ENCODE results near the gene ADGRD2.

The ADGRD2 gene

GRCh38 chr9:124436320-124436719 is 13.9 kb upstream of the ADGRD2 start:
- no peak for DNase-seq (ENCODE audit: low read depth)

DNA sequence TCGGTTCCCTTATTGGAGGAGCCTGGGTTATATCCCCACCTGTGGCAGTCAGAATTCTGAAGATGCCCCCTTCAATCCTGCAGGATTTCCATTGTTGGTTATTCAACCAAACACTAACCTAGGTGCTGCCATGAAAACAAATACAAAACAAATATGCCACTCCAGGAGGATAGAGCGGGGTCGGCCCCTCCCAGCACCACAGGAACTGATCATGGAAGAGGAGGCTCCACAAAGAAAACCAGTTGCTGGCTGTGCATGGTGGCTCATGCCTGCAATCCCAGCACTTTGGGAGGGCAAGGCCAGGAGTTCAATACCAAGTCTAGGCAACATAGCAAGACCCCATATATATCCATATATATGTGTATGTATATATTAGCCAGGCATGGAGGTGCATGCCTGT is 13.2 kb upstream of the ADGRD2 start:
- no peak for DNase-seq (ENCODE audit: low read depth)

- no peak for DNase-seq (ENCODE audit: low read depth)
These were observed 12.2 kb upstream of the ADGRD2 start for GRCh38 chr9:124438091-124438490.

DNA sequence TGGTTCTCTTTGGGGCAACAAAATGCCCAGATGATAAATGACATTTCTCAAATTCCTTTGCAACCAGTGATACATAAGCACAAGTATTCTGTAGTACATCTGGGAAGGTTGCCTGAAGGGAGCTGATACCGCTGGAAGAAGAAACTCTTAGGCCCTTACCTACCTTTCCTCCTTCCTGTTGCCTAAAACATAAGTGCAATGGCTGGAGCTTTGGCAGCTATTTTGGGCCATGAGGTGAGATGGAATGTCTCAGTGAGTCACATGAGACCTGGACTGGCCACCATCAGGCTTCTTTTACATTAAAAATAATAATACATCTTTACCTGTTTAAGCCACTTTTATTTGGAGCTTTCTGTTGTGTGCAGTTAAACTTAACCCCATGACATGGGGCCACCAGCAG is 11.2 kb upstream of the ADGRD2 start:
- no peak for DNase-seq (ENCODE audit: low read depth)

GRCh38 chr9:124439686-124440243 is 10.5 kb upstream of the ADGRD2 start:
- DNase-seq (ENCODE audit: low read depth): no peak

GRCh38 chr9:124440786-124441185 is 9.5 kb upstream of the ADGRD2 start:
- DNase-seq (ENCODE audit: low read depth): no peak

- DNase-seq (ENCODE audit: low read depth): no peak
These were observed 9.0 kb upstream of the ADGRD2 start for GRCh38 chr9:124441291-124441690.

DNA sequence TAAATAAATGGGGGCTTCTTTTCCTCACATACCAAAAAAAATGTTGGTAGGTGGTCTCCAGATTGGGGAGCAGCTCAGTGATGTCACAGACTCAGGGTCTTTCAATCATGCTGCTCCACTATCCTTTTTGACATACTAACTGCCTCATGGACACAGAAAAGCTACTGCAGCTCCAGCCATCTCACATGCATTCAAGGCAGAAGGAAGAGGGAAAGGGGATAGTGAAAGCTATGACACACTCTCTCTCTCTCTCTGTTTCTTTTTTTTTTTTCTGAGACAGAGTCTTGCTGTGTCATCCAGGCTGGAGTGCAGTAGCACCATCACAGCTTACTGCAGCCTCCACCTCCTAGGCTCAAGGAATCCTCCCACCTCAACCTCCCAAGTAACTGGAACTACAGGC is 7.9 kb upstream of the ADGRD2 start:
- DNase-seq (ENCODE audit: low read depth): no peak

- no peak for DNase-seq (ENCODE audit: low read depth)
These were observed 7.4 kb upstream of the ADGRD2 start for GRCh38 chr9:124442826-124443225.

GRCh38 chr9:124443625-124444024 is 6.6 kb upstream of the ADGRD2 start:
- no peak for DNase-seq (ENCODE audit: low read depth)

GRCh38 chr9:124444166-124444565 is 6.1 kb upstream of the ADGRD2 start:
- DNase-seq (ENCODE audit: low read depth): no peak

GRCh38 chr9:124447297-124447661 is 3.0 kb upstream of the ADGRD2 start:
- DNase-seq (ENCODE audit: low read depth): no peak

DNA sequence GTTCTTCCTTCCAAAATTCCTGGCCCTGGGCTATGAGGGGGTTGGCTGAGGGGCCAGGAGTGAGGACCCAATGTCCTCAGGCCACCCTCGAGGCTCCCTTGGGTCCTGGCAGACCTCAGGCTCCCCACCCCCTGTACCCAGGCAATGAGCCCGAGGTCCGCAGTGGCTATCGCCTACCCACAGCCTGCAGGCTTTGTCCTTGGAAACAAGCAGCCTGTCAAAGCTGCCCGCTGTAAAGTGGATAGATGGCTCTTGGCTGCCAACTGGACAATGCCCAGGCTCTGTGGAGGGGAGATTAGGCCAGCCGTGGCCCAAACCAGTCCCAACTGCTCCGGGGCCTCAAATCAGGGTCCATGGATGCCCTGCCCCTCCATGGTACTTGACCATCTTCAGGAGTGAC is 2.2 kb upstream of the ADGRD2 start:
- no peak for DNase-seq (ENCODE audit: low read depth)

DNA sequence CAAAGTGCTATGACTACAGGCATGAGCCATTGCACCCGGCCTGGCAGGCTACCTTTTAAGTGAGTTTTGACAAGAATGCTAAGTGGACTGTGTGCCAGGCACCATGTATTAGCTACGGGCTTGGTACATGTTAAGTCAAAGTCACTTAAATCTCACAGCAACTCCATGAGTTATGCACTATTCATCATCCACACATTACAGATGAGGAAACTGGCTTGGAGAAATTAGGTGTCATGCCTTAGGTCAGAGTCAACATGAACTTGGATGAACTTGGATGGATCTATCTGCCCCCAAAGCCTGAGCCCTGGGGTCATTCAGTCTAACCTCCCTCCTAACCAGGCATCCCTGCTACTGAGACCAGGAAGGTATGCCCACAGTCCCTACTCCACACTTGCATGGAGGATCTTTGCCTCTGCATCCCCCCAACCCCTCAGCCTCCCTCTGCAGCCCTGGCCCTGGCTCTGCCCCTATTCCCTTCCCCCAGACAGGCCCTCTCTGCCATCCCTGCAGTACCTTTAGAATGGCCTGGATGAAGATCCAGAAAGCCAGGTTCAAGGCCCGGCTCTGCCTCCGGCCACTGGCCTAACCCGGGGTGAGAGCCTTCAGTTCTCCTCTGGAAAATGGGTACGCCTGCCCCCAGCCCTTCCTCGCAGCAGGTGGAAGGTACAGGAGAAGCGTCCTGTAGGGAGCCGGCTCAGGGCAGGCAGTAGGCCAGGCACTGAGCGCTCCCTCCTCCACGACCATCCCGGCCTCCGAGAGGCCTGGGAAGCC is 685 bp upstream of the ADGRD2 start:
- DNase-seq (ENCODE audit: low read depth): no peak

DNA sequence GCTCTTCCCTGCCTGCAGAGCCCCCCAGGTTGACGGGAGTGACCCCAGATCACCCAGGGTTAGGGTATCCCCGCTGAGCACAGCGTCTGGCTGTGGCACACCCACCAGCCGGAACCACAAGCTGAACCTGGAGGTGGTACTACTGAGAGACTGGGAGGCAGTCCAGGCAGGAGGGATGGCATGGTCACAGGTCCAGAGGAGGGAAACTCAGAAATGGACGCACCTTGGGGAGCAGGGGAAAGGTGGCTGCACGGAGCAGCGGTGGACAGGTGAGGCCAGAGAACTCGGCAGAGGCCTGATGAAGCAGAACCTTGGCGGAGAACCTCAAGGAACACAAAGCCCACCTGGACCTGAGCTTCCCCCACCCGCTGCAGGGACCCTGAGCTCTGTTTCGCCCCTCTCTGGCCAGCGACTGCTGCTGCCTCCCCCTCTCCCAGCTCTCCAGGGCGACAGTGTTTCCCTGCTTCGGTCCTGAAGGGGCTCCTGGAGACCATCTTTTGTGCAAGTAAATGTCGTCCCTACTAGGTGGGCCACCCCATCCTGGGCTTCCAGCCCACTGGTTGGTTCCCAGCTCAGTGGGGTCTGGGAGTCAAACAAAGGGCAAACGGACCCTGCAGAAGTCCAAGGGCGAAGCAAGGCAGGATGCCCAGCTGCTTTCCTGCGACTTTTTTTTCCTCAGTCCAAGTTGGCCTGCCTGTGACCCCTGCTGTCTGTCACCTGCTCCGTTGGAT is 845 bp downstream of the ADGRD2 start:
- DNase-seq (ENCODE audit: low read depth): no peak

DNA sequence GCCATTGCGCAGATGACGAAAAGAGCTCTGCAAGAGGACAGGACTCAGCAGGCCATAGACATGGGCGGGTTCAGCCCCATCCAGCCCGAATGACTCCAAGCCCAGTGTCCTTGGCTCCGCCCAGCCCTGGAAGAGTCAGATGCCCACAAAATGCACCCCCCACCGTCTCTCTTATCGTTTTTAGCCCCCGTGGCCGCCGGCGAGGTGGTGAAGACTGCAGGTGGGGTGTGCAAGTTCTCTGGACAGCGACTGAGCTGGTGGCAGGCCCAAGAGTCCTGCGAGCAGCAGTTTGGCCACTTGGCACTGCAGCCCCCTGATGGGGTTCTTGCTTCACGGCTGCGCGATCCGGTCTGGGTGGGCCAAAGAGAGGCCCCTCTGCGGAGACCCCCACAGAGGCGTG is 2.1 kb downstream of the ADGRD2 start:
- no peak for DNase-seq (ENCODE audit: low read depth)

- DNase-seq (ENCODE audit: low read depth): no peak
These were observed 2.8 kb downstream of the ADGRD2 start for GRCh38 chr9:124452841-124453585.

DNA sequence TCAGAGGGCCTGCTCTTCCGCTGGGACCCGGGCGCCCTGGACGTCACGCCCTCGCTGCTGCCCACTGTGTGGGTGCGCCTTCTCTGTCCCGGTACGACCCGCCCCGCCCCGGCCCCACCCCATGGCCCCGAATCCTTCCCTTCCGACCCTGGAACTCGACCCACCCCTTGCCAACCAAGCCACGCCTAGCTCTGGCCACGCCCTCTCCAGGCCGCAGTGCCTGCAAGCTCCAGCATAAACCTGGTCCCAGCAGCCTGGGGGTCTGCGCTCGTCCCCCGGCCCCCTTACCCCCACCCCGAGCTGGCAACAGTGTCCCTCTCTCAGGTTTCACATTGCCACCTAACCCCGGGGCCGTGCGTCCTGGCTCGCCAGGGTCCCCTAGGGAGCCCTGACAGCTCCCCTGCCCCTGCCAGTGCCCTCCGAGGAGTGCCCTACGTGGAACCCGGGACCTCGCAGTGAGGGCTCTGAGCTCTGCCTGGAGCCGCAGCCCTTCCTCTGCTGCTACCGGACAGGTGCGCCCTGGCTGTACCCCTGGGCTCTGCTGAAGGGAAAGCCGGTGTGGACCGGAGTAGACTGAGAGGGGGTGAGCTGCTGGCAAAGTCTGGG is 3.4 kb downstream of the ADGRD2 start:
- DNase-seq (ENCODE audit: low read depth): no peak

- DNase-seq (ENCODE audit: low read depth): no peak
These were observed 4.0 kb downstream of the ADGRD2 start for GRCh38 chr9:124454296-124454695.

GRCh38 chr9:124454791-124455443 is 4.7 kb downstream of the ADGRD2 start:
- no peak for DNase-seq (ENCODE audit: low read depth)

DNA sequence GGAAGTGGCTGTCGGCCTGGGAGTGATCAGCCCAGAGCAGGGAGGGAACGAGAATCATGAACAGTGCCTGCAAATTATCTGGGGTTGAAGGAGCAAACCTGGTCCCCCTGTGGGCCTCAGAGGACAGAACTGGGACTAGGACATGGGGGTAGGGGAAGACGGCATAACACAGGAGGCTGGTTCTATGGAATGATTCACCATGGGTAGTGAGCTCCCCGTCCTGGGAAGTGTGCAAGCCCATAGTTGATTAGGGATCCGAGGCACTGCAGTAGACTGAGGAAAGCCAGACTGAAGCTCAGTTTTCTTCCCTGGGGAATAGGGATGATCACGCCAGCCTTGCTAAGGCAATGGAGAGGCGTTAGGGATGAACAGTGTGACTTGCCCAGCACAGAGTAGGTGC is 5.6 kb downstream of the ADGRD2 start:
- no peak for DNase-seq (ENCODE audit: low read depth)
